H1 (cell line): ENCODE measurements around the gene PLIN1. TPM values are rescaled to one million over a fixed set of nuclear protein-coding genes. Genes with fewer than 3 reads are reported as not detected.
A peak's percentile ranks its signal among the peaks of the same experiment; 100 is the strongest.

ENCODE experiments used
- CTCF ChIA-PET: fragments of 300-600 bp; sonication (Branson Sonifier 250); formaldehyde crosslinking; loops from one replicate; lab custom pipeline; 2021; ENCODE audit not compliant: partially characterized antibody; lab: Charles Lee
- POLR2A ChIA-PET: fragments of 300-600 bp; sonication (Branson Sonifier 250); formaldehyde crosslinking; loops from one replicate; lab custom pipeline; 2021; ENCODE audit warnings: inconsistent platforms; ENCODE audit not compliant: partially characterized antibody; lab: Charles Lee
- DNase-seq, 2 experiments: peaks; one replicate each; pipeline versions ENCODE4 v3.0.0 to v3.0.0-alpha.2; 2010 to 2022; ENCODE audit warnings: low spot score in 2 of 2, low read depth in 1 of 2, mixed read lengths in 1 of 2
- FAIRE-seq: peaks from 2 replicates; lab custom pipeline; 2011; peaks lifted over from hg19 to GRCh38; lab: Jason Lieb, UNC
- H2AFZ ChIP-seq: 2 replicates; pipeline ENCODE4 v1.8.1; 2012; ENCODE audit warnings: low read length, inconsistent platforms
- H2AK5ac ChIP-seq: 2 replicates; pipeline ENCODE4 v1.6.1; 2013; ENCODE audit warnings: low read depth, low read length
- H2BK120ac ChIP-seq: replicated peaks from 2 replicates; pipeline ENCODE3; 2013; ENCODE audit warnings: low read depth, low read length, inconsistent platforms
- H2BK12ac ChIP-seq: 2 replicates; pipeline ENCODE4 v1.6.1; 2013; ENCODE audit warnings: low read depth, low read length
- H2BK15ac ChIP-seq: 2 replicates; pipeline ENCODE4 v1.6.1; 2013; ENCODE audit warnings: low read length
- H2BK20ac ChIP-seq: 2 replicates; pipeline ENCODE4 v1.6.1; 2013; ENCODE audit warnings: low read length
- H2BK5ac ChIP-seq: 2 replicates; pipeline ENCODE4 v1.6.1; 2013; ENCODE audit warnings: low read depth, low read length
- H3K14ac ChIP-seq: 2 replicates; pipeline ENCODE4 v1.6.1; 2013; ENCODE audit warnings: inconsistent platforms; ENCODE audit not compliant: insufficient read length
- H3K18ac ChIP-seq: 2 replicates; pipeline ENCODE4 v1.6.1; 2013; ENCODE audit warnings: low read length; ENCODE audit errors: extremely low read depth
- H3K23ac ChIP-seq: 2 replicates; pipeline ENCODE4 v1.6.1; 2013; ENCODE audit warnings: inconsistent platforms; ENCODE audit not compliant: insufficient read length
- H3K23me2 ChIP-seq: 2 replicates; pipeline ENCODE4 v1.6.1; 2013; ENCODE audit warnings: low read depth, low read length
- H3K27ac ChIP-seq: 2 replicates; pipeline ENCODE4 v1.6.1; 2011; ENCODE audit warnings: low read depth, low read length, inconsistent platforms
- H3K27me3 ChIP-seq, 4 experiments: replicated peaks in 1 of 4; 1 replicate in 1 of 4; 2 replicates in 3 of 4; pipeline versions ENCODE4 v1.6.1 to v1.8.1; 2011 to 2013; ENCODE audit warnings: low read length in 3 of 4, mild to moderate bottlenecking in 3 of 4, inconsistent platforms in 2 of 4, mixed read lengths in 2 of 4, moderate library complexity in 1 of 4; ENCODE audit not compliant: control insufficient read depth in 3 of 4, insufficient read depth in 3 of 4; ENCODE audit errors: extremely low read depth in 1 of 4
- H3K36me3 ChIP-seq, 4 experiments: 2 replicates each; pipeline versions ENCODE4 v1.6.1 to v1.8.1; 2011 to 2013; ENCODE audit warnings: mild to moderate bottlenecking in 4 of 4, low read length in 3 of 4, moderate library complexity in 2 of 4, control low read depth in 1 of 4, inconsistent platforms in 1 of 4; ENCODE audit not compliant: insufficient read depth in 4 of 4, control insufficient read depth in 2 of 4
- H3K4ac ChIP-seq: replicated peaks from 2 replicates; pipeline ENCODE3; 2013; ENCODE audit warnings: low read length, low read depth, mixed read lengths, inconsistent platforms; ENCODE audit not compliant: insufficient read length
- H3K4me1 ChIP-seq, 4 experiments: replicated peaks in 1 of 4; 1 replicate in 1 of 4; 2 replicates in 3 of 4; pipeline versions ENCODE4 v1.6.1 to v1.8.1; 2011 to 2013; ENCODE audit warnings: low read length in 3 of 4, inconsistent platforms in 2 of 4, mixed read lengths in 1 of 4; ENCODE audit not compliant: insufficient read depth in 4 of 4, control insufficient read depth in 3 of 4
- H3K4me2 ChIP-seq, 2 experiments: 2 replicates each; pipeline versions ENCODE4 v1.6.1 to v1.8.1; 2011 to 2013; ENCODE audit warnings: low read depth in 2 of 2, low read length in 2 of 2, control low read depth in 1 of 2, inconsistent platforms in 1 of 2, mild to moderate bottlenecking in 1 of 2; ENCODE audit not compliant: insufficient read depth in 1 of 2
- H3K4me3 ChIP-seq, 4 experiments: fragments of 200-600, 300-600 bp in 1 of 4; sonication (generic), shearing (Covaris generic), sonication (Bioruptor Twin) in 1 of 4; 2 replicates each; pipeline versions ENCODE4 v1.5.1 to v1.8.1; 2011 to 2016; ENCODE audit warnings: low read length in 4 of 4, low read depth in 3 of 4, control low read depth in 2 of 4, inconsistent platforms in 2 of 4, mild to moderate bottlenecking in 2 of 4, mixed read lengths in 1 of 4, moderate library complexity in 1 of 4; ENCODE audit not compliant: insufficient read depth in 2 of 4; ENCODE audit errors: extremely low read depth in 1 of 4
- H3K56ac ChIP-seq: replicated peaks from 2 replicates; pipeline ENCODE3; 2013; ENCODE audit warnings: low read depth, mild to moderate bottlenecking, mixed read lengths, low read length, inconsistent platforms; ENCODE audit not compliant: insufficient read length
- H3K79me1 ChIP-seq: 2 replicates; pipeline ENCODE4 v1.6.1; 2013; ENCODE audit warnings: low read depth, low read length, control low read depth
- H3K79me2 ChIP-seq, 2 experiments: 2 replicates each; pipeline versions ENCODE4 v1.6.1 to v1.8.1; 2012 to 2013; ENCODE audit warnings: low read length in 2 of 2, mild to moderate bottlenecking in 2 of 2, inconsistent platforms in 1 of 2; ENCODE audit not compliant: insufficient read depth in 2 of 2, control insufficient read depth in 1 of 2
- H3K9ac ChIP-seq, 4 experiments: replicated peaks in 1 of 4; 1 replicate in 1 of 4; 2 replicates in 3 of 4; pipeline versions ENCODE4 v1.6.1 to v1.8.1; 2011 to 2013; ENCODE audit warnings: low read depth in 3 of 4, low read length in 3 of 4, control low read depth in 2 of 4, mild to moderate bottlenecking in 2 of 4, moderate library complexity in 2 of 4, inconsistent platforms in 1 of 4; ENCODE audit errors: extremely low read depth in 1 of 4
- H3K9me3 ChIP-seq, 2 experiments: 2 replicates each; pipeline versions ENCODE4 v1.6.1 to v1.8.1; 2012 to 2013; ENCODE audit warnings: mild to moderate bottlenecking in 2 of 2, moderate library complexity in 2 of 2, control low read depth in 1 of 2, inconsistent platforms in 1 of 2, low read depth in 1 of 2, low read length in 1 of 2, mixed read lengths in 1 of 2; ENCODE audit not compliant: insufficient read depth in 2 of 2
- H4K20me1 ChIP-seq, 2 experiments: replicated peaks in 1 of 2; 2 replicates each; pipeline versions ENCODE3 to v1.8.1; 2011 to 2013; ENCODE audit warnings: inconsistent platforms in 2 of 2, low read length in 2 of 2, mild to moderate bottlenecking in 1 of 2; ENCODE audit not compliant: insufficient read depth in 2 of 2, control insufficient read depth in 1 of 2
- H4K5ac ChIP-seq: 2 replicates; pipeline ENCODE4 v1.6.1; 2013; ENCODE audit warnings: low read length, low read depth, mixed read lengths, inconsistent platforms; ENCODE audit not compliant: insufficient read length
- H4K8ac ChIP-seq: 2 replicates; pipeline ENCODE4 v1.8.0; 2013; ENCODE audit warnings: mild to moderate bottlenecking, moderate library complexity, low read length, inconsistent platforms; ENCODE audit not compliant: insufficient read depth; ENCODE audit errors: extremely low read depth
- H4K91ac ChIP-seq: replicated peaks from 2 replicates; pipeline ENCODE3; 2013; ENCODE audit warnings: low read length, mixed read lengths, inconsistent platforms; ENCODE audit not compliant: insufficient read length
- POLR2AphosphoS5 ChIP-seq: IDR thresholded peaks from 2 replicates; pipeline ENCODE4 v1.6.1; 2011; ENCODE audit warnings: low read depth, low read length
- TAF1 ChIP-seq: IDR thresholded peaks from 2 replicates; pipeline ENCODE4 v1.6.1; 2011; ENCODE audit warnings: mild to moderate bottlenecking, low read depth, low read length
- WGBS, 2 experiments: shearing (Covaris generic) in 1 of 2; methylation state at CpG; one replicate each; pipeline versions ENCODE4 v1.1.6 to v1.1.7; 2013 to 2015; ENCODE audit warnings: low lambda C conversion rate in 2 of 2, mixed read lengths in 2 of 2, inconsistent platforms in 1 of 2, low coverage in 1 of 2, missing lambda C conversion rate in 1 of 2; ENCODE audit not compliant: insufficient replicate concordance in 2 of 2, insufficient coverage in 1 of 2, insufficient read length in 1 of 2; ENCODE audit errors: extremely low coverage in 1 of 2, missing lambda C conversion rate in 1 of 2; 5-methylcytosine and 5-hydroxymethylcytosine counted together
- polyA plus RNA-seq, 7 experiments: library from polyadenylated mRNA; depleted of rRNA in 3 of 7; stranded (reverse) in 5 of 7; unstranded in 2 of 7; fragments of >200 nt in 5 of 7; fragments of 200-250 nt in 2 of 7; gene quantifications; 1 replicate in 5 of 7; 2 replicates in 1 of 7; 4 replicates in 1 of 7; pipeline versions ENCODE4 v1.2.1 to v1.2.3, GENCODE V29; 2011 to 2013; ENCODE audit warnings: missing spikeins in 2 of 7, mixed read lengths in 2 of 7
- total RNA-seq: library from RNA; stranded (reverse); fragmentation: NEBNext Ultra II Directional; extraction: Animal tissue kit (Norgen Biotek cat#: 25700); gene quantifications from 2 replicates; pipeline ENCODE4 v1.2.1, GENCODE V29; 2021

Gene PLIN1
- total and polyA plus RNA-seq, 2 of the 8 experiments (the other 6 are each of a cell fraction or from before 2014, with no cell fraction given), result 0.33 TPM; not detected in 1

DNA sequence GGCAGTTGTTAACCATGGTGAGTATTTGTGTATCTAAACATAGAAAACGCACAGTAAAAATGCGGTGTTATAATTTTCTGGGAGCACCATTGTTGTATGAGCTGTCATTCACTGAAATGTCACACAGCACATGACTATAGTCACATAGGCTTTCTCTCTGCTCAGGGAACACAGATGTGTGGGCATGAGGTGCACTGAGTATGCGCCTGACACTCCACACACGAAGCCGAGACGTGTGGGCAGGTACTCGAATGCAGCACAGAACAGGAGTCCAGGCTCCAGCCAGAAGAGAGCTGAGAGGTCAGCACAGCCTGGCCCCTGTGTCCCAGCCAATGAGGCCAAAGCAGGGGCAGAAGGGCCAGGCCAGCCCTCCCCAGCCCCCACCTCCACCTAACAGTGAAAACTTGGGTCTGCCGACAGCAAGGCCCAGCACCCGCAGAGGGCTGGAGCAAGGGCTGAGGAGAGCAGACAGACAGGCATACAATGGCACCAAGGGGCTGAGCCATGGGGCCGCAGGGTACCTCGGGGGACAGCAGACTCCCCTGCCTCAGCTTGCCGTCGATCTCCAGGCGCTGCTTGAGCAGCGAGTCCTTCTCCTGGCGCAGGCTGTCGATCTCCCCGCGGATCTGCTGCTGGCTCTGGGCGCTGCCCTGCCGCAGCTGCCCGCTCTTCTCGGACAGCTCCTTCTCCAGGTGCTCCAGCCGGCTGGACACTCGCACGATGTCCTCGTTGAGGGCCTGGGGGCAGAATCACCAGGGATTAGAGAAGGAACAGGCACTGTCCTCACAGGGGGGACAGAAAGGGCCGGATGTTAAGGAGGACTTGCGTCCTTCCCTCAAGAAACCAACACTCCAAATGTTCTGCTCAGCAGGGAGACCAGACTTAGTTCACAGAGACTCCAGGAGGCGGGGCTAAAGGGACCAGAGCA is 47.9 kb downstream of the PLIN1 start:
- no peak for FAIRE-seq
- H3K79me2 ChIP-seq, result no peaks in the 10 kb centered on the region
- no peak overlapping the region for H3K23ac ChIP-seq
- H4K8ac ChIP-seq, result no peak overlapping the region
- H4K5ac ChIP-seq, result no peak overlapping the region
- no peak overlapping the region for H3K18ac ChIP-seq
- TF ChIP-seq POLR2AphosphoS5 (peak; percentile 74), TAF1 (no peak)
- H3K36me3 ChIP-seq, result peaks cover 42 to 84% (median 67%) of the 10 kb centered on the region in 4 experiments
- no peak overlapping the region for H3K4ac ChIP-seq
- no peak overlapping the region for H2BK12ac ChIP-seq
- DNase-seq, result no peak
- no peak overlapping the region for H2BK20ac ChIP-seq
- H3K14ac ChIP-seq, result no peak overlapping the region
- H2BK5ac ChIP-seq, result no peak overlapping the region
- H3K9me3 ChIP-seq, result peaks cover 14 to 40% of the 10 kb centered on the region in 2 experiments; a peak in 3 of 4 replicates
- no peaks in the 10 kb centered on the region; a peak in 1 of 7 replicates for H3K27me3 ChIP-seq
- 87% methylated on average over 29 of the region's 30 CpGs; no CpG with 5 or more reads in 1 of the 2 experiments for WGBS, 2 experiments
- no peak overlapping the region for H2BK120ac ChIP-seq
- no peak overlapping the region for H3K56ac ChIP-seq
- H2AK5ac ChIP-seq, result no peak overlapping the region
- CTCF ChIA-PET, result no interaction called here
- no peak overlapping the region for H3K4me3 ChIP-seq
- no peaks in the 10 kb centered on the region for H3K23me2 ChIP-seq
- H3K4me2 ChIP-seq, result no peak overlapping the region
- no peak overlapping the region for H3K9ac ChIP-seq
- no peaks in the 10 kb centered on the region; the same call in 1 of the 2 replicates for H3K79me1 ChIP-seq
- peaks cover 0 to 20% of the 10 kb centered on the region in 2 experiments for H4K20me1 ChIP-seq
- H3K4me1 ChIP-seq, result no peaks in the 10 kb centered on the region
- H3K27ac ChIP-seq, result no peak overlapping the region
- H2AFZ ChIP-seq, result no peak overlapping the region
- no peak overlapping the region for H4K91ac ChIP-seq
- POLR2A ChIA-PET, result interaction anchor here (0.6 to 0.8 kb wide), 2 partner anchors 21 to 331 kb away, joined by 3 read pairs; no protein-coding TSS in a partner anchor
- no peak overlapping the region for H2BK15ac ChIP-seq
